Measurements from ENCODE around the gene IGFBP2.

GRCh38 chr2:216622526-216622925 lies 10.7 kb upstream of the IGFBP2 start:
- no peak for TF ChIP-seq CTCF (IDR thresholded peaks at IDR 0.05 in 8 of 11, conservative IDR thresholded peaks at IDR 0.05 in 3 of 11)
- no peak for TF ChIP-seq POLR2A (IDR thresholded peaks at IDR 0.05)

All from spleen (tissue), 7 donors.